Measurements from ENCODE around the gene ELN.

ELN gene

DNA sequence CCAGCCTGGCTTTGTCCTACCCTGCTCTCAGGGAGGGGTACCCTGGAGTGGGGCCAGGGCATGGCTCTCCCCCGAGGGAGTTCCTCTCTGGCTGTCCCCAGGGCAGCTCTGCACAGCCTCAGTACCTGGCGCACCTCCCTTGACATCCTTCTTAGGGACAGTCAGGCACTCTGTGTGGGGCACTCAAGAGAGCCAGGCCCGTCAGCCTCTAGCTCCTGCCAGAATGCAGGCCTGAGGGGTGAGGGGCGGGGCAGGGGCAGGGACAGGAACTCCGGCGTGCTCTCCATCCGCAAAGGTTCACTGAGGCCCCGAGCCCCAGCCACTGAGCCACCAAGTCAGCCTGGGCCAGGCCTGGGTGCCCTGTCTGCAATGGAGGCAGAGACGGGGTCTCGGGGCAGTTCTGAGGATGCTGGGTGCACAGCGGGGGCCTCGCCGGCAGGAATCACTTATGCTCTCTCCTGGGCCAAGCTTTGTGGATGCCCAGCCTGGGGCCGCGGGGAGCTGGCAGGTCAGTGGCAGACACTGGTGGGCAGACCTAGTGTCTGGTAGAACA, 65.8 kb downstream of the ELN start:
- no peak for DNase-seq (ENCODE audit: low read depth)

DNA sequence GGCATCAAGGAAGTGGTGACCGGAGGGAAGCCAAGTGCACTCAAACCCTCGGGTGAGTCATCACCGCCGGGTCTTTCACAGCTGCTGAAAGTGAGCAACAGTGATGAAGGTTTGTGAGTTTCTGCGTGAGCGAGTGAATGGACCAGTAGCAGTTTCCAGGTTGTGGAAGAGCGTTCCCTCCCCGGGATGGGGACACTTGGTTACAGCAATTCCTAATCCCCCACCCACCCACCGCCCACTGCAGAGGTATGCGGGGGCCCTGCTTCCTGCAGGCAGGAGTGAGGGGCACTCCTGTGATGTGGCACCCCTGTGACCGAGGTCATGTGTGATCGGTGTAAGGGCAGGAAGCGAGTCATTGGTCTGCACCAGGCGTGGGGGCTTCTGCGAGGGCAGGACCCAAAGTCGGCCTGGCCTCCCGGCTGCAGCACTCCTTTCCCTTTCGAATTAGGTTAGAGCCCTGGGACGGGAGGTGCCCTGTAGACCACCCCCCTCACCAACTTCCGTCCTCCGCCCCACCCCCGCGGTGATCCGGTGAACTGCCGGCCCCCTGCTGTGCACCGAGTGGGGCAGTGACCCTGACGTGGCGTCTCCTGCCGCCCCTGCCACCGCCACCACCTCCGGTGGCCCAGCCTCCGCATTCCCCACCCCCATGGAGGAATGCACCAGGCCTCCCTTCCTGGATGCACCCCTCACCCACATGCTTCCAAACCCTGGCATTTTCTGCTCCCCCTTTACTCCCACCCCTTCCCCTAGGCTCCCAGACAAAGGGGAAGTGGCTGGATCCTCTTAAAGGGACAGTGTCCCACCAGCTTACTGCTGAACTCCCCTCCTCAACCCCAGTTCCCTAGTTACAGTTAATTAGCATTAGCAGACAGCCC, 66.5 kb downstream of the ELN start:
- peak; percentile 49 for DNase-seq (ENCODE audit: low read depth)

DNA sequence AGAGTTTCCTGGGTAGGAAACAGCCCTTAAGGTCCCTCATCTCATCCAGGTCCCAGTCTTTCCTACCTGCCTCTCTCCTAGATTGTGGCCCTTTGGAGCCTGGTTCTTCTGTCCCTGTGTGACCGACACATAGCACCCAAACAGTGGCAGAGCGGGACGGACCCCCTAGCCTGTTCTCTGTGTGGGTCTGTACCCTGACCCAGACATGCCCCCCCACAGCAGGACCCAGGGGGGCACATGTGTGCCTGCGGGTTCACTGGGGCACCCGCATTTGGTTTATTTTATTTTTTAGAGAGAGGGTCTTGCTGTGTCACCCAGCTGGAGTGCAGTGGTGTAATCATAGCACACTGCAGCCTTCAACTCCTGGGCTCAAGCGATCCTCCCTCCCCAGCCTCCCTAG, 67.2 kb downstream of the ELN start:
- no peak for DNase-seq (ENCODE audit: low read depth)

DNA sequence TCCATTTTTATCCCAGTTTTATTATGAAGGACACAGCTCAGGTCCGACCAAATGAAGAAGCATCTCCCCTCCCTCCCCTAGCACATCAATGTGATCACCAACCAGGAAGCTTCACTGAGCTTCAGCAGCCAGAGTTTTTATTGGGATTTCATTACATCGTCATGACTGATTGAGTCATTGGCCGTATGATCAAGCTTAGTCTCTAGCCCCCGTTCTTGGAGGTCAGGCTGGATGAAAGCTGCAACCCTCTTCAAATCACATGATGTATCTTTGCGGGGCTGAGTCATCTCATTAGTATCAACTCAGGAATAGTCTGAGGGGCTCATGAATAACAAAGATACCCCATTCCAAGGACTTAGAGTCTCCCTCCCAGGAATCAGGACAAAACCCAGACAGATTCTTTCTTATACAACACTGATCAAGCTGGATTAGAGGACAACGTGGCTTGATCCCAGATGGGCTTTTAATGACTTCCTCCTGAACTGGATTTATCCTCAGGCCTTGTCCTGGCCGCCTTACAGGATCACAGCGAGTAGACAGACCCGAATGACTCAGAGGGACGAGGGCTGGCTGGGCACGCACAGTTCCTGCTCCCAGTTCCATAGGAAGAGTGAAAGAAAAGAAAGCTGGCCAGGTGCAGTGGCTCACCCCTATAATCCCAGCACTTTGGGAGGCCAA, 70.1 kb downstream of the ELN start:
- DNase-seq (ENCODE audit: low read depth), result no peak

DNA sequence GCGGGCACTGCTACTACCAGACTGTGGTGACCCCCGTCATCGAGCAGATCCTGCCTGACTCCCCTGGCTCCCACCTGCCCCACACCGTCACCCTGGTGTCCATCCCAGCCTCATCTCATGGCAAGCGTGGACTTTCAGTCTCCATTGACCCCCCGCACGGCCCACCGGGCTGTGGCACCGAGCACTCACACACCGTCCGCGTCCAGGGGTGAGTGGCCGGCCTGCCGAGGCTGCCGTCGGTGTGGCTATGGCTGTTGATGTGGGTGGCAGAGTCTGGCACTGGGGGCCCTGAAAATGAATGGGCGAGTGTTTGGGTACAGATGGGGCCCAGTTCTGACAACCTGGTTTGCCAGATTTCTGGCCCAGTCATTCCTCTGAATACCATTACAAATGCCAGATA, 71.1 kb downstream of the ELN start:
- DNase-seq (ENCODE audit: low read depth), result no peak

DNA sequence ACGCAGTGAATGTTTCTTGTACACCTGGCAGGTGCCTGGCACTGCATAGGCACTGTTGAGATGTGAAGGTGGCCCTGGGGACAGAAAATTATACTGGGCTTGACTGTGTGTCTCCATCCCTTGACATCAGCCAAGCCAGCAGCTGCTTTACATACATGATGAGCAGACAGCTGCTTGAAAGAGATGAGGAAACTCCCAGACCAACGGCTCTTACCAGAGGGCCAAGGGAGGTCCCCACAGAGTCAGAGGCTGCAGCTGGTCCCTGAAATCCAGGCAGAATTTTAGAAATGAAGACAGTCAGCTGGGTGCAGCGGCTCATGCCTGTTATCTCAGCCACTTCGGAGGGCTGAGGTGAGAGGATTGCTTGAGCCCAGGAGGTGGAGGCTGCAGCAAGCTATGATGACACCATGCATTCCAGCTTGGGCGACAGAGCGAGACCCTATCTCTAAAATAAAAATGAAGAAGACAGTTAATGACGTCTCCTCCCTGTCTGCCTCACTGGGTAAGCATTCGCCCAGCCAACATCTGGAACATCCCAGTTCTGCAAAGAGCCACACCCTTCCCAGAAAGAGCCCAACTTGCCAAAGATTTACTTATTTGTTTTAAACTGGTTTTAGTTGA, 73.2 kb downstream of the ELN start:
- DNase-seq (ENCODE audit: low read depth), result no peak

DNA sequence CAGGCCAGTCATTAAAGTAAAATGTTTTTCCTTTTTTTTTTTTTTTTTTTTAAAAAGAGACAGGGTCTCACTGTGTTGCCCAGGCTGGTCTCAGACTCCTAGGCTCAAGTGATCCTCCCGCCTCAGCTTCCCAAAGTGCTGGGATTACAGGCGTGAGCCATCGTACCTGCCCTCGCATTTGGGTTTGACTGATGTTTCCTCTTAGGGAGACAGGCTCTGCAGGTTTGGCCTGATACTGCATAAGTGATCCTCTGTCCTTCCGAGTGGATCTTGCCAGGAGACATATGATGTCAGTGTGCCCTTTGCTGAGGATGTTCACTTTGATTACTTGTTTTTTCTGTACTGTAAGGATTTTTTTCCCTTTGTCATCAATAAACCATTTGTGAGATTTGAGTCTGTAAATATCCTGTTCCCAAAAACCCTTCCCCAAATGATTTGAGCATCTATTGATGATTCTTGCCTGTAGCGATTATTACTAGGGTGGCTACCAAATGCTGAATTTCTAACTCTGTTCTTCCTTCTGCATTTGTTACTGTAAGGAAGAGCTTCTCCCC, 75.3 kb downstream of the ELN start:
- DNase-seq (ENCODE audit: low read depth), result no peak

DNA sequence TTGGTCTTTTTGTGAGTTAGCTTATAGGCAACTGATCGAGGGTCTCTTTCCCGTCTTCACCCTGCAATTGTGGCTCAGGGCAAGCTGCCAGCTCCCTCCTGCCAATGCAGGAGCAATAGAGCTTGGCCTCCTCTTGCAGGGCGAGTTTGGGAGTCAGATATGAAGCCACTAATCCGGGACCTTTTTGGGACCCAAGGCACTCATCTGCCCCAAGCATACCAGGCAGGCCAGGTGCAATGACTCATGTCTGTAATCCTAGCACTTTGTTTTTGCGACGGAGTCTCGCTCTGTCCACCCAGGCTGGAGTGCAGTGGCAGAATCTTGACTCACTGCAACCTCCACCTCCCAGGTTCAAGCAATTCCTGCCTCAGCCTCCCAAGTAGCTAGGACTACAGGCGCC, 76.7 kb downstream of the ELN start:
- DNase-seq (ENCODE audit: low read depth), result no peak

DNA sequence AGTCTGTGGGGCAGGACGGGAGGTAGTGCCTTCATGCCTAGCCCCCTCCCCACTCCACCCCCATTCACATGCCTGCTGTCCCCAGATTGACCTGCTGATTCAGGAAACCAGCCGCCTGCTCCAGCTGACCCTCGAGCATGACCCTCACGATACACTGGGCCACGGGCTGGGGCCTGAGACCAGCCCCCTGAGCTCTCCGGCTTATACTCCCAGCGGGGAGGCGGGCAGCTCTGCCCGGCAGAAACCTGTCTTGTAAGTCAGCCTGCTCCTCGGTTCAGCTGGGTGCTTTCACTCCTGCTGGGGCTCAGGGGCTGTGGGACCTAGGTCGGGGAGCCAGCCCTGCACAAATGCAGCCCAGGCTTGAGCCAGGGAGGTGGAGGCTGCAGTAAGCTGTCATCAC, 78.0 kb downstream of the ELN start:
- DNase-seq (ENCODE audit: low read depth), result no peak

DNA sequence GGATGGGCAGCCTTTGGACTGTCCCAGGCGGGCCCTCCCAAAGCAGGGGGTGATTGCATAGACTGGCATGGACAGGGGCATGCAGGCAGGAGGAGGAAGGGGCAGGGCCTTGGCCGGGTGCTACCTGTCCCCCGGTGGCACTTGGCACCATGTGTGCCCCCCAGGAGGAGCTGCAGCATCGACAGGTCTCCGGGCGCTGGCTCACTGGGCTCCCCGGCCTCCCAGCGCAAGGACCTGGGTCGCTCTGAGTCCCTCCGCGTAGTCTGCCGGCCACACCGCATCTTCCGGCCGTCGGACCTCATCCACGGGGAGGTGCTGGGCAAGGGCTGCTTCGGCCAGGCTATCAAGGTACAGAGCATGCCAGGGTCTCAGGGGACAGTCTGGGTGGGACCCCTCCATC, 78.9 kb downstream of the ELN start:
- no peak for DNase-seq (ENCODE audit: low read depth)

DNA sequence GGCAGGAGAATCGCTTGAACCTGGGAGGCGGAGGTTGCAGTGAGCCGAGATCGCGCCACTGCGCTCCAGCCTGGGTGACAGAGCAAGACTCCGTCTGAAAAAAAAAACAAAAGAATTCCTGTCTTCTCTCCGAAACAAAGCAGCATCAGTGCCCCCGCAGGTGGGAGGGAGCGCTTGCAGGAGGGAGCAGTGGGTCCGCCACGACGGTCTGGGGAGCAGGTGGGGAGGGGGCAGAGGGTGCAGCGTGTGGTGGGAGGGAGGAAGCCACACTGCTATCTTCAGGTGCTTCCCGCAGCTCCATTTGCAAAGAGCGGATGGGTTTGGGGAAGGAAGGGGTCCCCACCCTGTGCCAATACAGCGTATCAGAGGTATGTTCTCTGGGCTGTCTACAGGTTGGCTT, 87.4 kb downstream of the ELN start:
- no peak for DNase-seq (ENCODE audit: low read depth)

DNA sequence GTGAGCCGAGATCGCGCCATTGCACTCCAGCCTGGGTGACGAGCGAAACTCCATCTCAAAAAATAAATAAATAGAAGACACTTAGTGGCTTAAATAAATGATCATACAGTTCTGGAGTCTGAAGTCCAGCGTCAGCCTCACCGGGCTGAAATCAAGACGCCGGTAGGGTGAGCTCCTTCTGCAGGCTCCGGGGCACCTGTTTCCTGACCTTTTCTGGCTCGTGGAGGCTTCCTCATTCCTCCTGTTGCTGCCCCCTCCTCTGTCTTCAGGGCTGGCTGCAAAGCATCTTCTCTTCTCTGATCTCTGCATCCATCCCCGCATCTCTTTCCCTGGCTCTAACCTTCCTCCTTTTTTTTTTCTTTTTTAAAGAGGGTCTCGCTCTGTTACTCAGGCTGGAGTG, 88.4 kb downstream of the ELN start:
- DNase-seq (ENCODE audit: low read depth), result no peak
